ENCODE measurements around the gene MAOA.
"Not testable (repeated sequence)": the region's sequence is repeated elsewhere in the genome, so short reads cannot be mapped to it uniquely, and the experiment has no call there.

The MAOA gene

DNA sequence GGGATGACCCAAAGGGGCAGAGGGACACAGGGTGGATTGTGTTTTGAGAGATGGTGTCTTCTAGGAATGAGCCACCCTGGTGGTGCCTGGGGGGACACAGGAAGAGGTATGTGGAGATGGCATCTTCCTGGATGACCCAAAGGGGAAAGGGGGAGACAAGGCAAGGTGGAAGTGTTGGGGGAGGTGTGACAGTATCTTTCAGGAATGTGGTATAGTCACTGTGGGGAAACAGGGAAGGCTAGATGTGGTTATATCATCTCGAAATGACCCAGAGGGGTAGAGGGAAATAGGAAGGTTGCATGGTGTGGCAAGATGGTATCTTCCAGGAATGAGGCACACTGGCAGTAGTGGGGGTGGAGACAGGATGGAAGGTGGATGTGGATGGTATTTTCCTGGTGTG, 62.9 kb downstream of the MAOA start:
- no peaks in the 10 kb centered on the region for H3K27me3 Mint-ChIP-seq
- no peak for ATAC-seq
- H3K9me3 Mint-ChIP-seq: no peaks in the 10 kb centered on the region
- H3K4me1 Mint-ChIP-seq: no peaks in the 10 kb centered on the region
- H3K27ac Mint-ChIP-seq: no peak overlapping the region
- no peak overlapping the region for H3K4me3 Mint-ChIP-seq
- no peaks in the 10 kb centered on the region for H3K36me3 Mint-ChIP-seq

DNA sequence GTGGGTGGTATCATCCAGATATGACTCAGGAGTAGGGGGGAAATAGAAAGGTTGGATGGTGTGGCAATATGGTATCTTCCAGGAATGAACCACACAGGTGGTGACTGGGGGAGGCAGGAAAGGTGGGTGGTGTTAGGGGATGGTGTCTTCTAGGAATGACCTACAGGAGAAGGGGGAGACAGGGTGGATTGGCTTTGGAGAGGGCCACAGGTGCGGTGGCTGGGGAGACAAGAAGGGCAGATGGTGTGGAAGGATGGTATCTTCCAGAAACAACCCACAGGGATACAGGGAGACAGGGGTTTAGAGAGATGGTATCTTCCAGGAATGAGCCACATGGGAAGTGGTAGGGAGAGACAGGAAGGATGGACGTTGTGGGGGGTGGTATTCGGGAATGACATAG, 64.0 kb downstream of the MAOA start:
- Mint-ChIP-seq H3K4me1 (no peaks in the 10 kb centered on the region), H3K27me3 (no peaks in the 10 kb centered on the region), H3K36me3 (no peaks in the 10 kb centered on the region), H3K9me3 (no peaks in the 10 kb centered on the region), H3K27ac (no peak overlapping the region), H3K4me3 (no peak overlapping the region)
- no peak for ATAC-seq

DNA sequence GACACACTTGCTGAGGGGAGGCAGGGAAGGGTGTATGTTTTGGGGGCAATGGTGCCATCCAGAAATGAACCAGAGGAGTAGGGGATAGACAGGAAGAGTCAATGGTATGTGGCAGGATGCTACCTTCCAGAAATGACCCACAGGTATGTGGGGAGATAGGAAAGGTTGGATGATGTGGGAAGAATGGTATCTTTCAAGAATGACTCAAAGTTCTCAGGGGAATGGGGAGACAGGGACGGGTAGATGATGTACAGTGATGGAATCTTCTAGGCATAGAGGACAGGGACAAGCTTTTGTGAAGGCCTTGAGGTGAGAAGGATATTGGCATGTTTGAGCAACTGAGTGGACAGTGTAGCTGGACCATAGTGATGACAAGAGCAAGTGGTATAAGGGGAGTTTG, 64.9 kb downstream of the MAOA start:
- Mint-ChIP-seq H3K27me3 (no peaks in the 10 kb centered on the region), H3K27ac (no peak overlapping the region), H3K9me3 (no peaks in the 10 kb centered on the region), H3K36me3 (no peaks in the 10 kb centered on the region), H3K4me1 (no peaks in the 10 kb centered on the region), H3K4me3 (no peak overlapping the region)
- no peak for ATAC-seq

DNA sequence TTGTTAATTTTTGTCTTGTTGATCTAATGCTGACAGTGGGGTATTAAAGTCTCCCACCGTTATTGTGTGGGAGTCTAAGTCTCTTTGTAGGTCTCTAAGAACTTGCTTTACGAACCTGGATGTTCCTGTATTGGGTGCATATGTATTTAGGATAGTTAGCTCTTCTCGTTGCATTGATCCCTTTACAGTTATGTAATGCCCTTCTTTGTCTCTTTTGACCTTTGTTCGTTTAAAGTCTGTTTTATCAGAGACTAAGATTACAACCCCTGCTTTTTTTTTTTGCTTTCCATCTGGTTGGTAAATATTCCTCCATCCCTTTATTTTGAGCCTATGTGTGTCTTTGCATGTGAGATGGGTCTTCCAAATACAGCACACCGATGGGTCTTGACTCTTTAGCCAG, 69.1 kb downstream of the MAOA start:
- H3K27me3 Mint-ChIP-seq, H3K9me3 Mint-ChIP-seq, ATAC-seq, H3K27ac Mint-ChIP-seq, H3K36me3 Mint-ChIP-seq, H3K4me1 Mint-ChIP-seq, H3K4me3 Mint-ChIP-seq: not testable (repeated sequence)

DNA sequence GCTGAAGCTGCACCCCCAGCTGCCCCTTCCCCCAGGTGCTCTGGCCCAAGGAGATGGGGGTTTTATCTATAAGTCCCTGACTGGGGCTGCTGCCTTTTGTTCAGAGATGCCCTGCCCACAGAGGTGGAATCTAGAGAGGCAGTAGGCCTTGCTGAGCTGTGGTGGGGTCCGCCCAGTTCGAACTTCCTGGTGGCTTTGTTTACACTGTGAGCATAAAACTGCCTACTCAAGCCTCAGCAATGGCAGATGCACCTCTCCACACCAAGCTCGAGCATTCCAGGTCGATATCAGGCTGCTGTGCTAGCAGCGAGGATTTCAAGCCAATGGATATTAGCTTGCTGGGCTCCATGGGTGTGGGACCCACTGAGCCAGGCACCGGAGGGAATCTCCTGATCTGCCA, 71.2 kb downstream of the MAOA start:
- not testable (repeated sequence) for H3K9me3 Mint-ChIP-seq, H3K4me3 Mint-ChIP-seq, H3K4me1 Mint-ChIP-seq, H3K36me3 Mint-ChIP-seq, ATAC-seq, H3K27ac Mint-ChIP-seq, H3K27me3 Mint-ChIP-seq

DNA sequence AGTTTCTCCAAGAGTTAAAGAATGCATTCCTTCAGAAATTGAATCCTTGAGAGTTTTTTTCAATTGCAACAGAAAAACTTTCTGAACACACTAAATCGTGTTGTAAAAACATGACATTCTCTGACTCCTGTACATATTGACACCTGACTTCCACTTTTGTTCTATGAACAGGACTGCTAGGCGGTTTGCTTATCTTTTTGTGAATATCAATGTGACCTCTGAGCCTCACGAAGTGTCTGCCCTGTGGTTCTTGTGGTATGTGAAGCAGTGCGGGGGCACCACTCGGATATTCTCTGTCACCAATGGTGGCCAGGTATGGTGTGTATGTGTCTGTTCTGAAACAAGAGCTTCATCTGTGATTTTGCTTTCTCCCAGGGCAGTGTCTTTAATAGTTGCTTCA, 71.9 kb downstream of the MAOA start:
- ATAC-seq: no peak
- H3K36me3 Mint-ChIP-seq: no peaks in the 10 kb centered on the region
- H3K9me3 Mint-ChIP-seq: no peaks in the 10 kb centered on the region
- no peak overlapping the region for H3K4me3 Mint-ChIP-seq
- no peaks in the 10 kb centered on the region for H3K4me1 Mint-ChIP-seq
- no peaks in the 10 kb centered on the region for H3K27me3 Mint-ChIP-seq
- H3K27ac Mint-ChIP-seq: no peak overlapping the region

DNA sequence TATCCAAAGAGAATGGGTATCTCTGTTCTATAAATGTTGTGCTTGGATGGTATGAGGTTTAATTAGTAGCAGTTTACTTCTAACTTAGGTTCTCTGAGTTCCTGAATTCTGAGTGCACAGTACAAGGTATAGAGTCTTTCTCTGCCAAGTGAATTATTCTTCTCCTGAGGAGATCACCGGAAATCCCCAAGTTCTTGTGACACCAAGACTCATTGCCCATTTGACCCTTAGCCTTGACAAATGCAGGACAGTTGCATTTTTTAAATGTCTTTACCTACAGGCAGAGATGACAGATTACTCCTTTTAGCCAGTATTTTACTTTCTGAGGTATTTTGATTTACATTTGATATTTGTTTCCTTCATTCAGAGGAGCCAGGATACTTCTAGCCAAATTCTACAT, 72.9 kb downstream of the MAOA start:
- no peaks in the 10 kb centered on the region for H3K36me3 Mint-ChIP-seq
- ATAC-seq: no peak
- no peaks in the 10 kb centered on the region for H3K27me3 Mint-ChIP-seq
- no peaks in the 10 kb centered on the region for H3K9me3 Mint-ChIP-seq
- no peaks in the 10 kb centered on the region for H3K4me1 Mint-ChIP-seq
- no peak overlapping the region for H3K27ac Mint-ChIP-seq
- no peak overlapping the region for H3K4me3 Mint-ChIP-seq

DNA sequence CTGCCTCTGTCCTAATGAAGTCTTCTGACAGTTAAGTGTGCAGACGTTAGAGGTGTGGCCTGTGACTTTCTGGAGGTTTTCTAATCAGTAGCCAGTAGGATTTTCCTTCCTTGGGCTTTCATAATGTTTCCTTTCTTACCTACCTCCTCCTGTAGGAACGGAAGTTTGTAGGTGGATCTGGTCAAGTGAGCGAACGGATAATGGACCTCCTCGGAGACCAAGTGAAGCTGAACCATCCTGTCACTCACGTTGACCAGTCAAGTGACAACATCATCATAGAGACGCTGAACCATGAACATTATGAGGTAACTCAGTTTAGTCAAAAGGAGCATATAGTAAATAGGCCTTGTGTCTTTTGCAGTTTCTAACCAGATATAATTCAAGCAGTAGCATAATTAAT, 75.0 kb downstream of the MAOA start:
- Mint-ChIP-seq H3K27ac (no peak overlapping the region), H3K9me3 (no peaks in the 10 kb centered on the region), H3K4me3 (no peak overlapping the region), H3K27me3 (no peaks in the 10 kb centered on the region), H3K36me3 (no peaks in the 10 kb centered on the region), H3K4me1 (no peaks in the 10 kb centered on the region)
- no peak for ATAC-seq

DNA sequence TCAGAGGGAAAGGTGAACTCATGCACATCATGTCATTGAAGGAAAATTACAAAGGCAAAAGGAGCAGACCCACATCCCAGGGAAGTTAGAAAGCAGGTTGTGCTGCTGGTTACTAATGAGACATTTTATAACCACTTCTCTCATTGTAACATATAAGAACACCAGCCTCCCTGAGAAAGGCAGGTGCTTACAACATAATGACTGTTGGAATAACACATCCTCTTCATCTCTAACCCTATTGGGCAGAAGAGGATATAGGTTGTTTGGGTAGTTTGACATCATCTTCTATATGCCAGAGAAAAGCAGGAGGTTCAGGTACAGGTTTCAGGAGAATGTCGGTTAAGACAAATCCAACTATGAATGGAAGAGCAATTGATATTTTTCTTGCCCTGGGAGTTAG, 77.6 kb downstream of the MAOA start:
- no peak for ATAC-seq
- Mint-ChIP-seq H3K4me1 (no peaks in the 10 kb centered on the region), H3K4me3 (no peak overlapping the region), H3K27me3 (no peaks in the 10 kb centered on the region), H3K27ac (no peak overlapping the region), H3K9me3 (no peaks in the 10 kb centered on the region), H3K36me3 (no peaks in the 10 kb centered on the region)

DNA sequence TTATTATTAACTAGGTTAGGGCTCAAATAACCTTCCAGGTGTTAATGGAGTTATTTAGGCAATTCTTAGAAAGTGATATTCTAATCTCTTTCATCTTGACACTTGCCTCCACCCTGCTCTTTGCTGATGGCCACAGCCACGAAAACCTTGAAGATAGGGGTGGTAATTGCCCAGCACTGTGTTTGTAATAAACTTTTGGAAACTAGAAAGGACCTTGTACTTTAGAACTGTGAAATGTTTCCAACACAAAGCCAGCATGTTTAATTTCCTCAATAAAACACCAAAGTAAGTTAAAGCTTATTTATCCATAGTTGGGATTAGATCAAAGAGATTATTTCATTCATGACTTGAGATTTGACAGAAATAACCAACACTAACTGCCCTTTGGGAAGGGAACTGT, 78.3 kb downstream of the MAOA start:
- no peak for ATAC-seq
- Mint-ChIP-seq H3K9me3 (no peaks in the 10 kb centered on the region), H3K27me3 (no peaks in the 10 kb centered on the region), H3K4me3 (no peak overlapping the region), H3K27ac (no peak overlapping the region), H3K36me3 (no peaks in the 10 kb centered on the region), H3K4me1 (no peaks in the 10 kb centered on the region)

DNA sequence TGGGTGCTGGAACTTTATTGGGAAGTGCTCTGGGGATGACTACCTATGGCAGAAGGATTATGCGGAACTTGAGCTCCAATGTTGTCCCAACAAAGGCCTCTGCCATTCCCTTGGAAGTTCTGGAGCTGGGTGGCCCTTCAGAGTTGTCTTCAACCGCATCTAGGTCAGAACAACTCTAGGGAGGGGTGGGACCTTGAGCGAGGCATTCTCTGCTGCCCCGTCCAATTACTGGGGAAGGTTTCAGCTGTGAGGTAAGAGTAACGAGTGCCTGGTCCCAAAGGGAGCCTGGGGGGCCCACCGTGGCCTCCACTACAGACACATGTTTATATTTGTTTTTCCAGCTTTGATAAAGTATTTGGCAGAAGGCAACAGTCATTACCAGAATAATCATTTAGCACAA, 79.4 kb downstream of the MAOA start:
- no peaks in the 10 kb centered on the region for H3K4me1 Mint-ChIP-seq
- H3K36me3 Mint-ChIP-seq: no peaks in the 10 kb centered on the region
- ATAC-seq: no peak
- H3K4me3 Mint-ChIP-seq: no peak overlapping the region
- no peaks in the 10 kb centered on the region for H3K27me3 Mint-ChIP-seq
- H3K9me3 Mint-ChIP-seq: no peaks in the 10 kb centered on the region
- no peak overlapping the region for H3K27ac Mint-ChIP-seq

DNA sequence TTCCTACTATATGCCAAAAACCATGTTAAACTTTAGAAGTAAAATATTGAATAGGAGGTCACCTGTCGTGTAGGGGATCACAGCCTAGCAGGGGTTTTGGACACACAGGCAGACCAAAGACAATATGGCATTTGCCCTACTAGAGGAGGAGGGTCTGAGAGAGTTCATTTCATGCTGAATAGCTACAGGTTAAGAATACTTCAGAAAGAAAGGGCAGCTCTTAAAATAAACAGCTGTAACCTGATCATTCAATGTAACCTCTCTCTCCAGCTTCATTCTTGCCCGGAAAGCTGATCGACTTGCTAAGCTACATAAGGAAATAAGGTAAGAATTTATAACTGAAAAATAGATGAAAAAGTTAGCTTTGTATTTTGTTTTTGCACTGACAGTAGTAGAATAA, 79.9 kb downstream of the MAOA start:
- Mint-ChIP-seq H3K9me3 (no peaks in the 10 kb centered on the region), H3K4me1 (no peaks in the 10 kb centered on the region), H3K36me3 (no peaks in the 10 kb centered on the region), H3K4me3 (no peak overlapping the region), H3K27me3 (no peaks in the 10 kb centered on the region), H3K27ac (no peak overlapping the region)
- no peak for ATAC-seq

DNA sequence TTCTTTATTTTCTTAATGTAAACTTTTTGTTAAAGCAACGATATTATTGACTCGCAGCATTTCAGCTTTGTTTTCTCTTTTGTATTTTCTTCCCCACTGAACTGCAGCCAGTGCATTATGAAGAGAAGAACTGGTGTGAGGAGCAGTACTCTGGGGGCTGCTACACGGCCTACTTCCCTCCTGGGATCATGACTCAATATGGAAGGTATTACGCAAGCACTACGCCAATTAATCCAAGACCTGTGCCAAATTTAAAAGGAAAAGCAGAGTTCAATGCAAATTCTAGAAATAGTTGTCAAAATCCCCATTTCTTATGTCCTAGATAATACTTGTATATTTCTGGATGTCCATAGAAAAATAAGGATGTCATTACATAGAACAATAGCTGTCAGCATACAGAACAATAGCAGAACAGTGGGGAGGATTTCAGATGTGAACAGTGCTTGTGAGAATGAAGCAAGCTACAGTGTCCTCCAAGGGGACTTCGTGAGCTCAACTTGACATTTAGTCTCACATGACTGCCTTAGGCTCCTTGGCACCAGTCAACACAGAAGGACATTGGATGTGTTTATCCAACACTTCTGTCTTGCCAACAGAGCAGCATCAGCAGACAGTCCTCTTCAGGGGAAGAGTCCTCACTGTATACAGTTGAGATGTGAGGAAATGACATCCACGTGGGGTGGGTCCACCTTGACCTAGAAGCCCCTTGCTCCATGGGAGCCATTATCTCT, 85.9 kb downstream of the MAOA start:
- Mint-ChIP-seq H3K27me3 (no peaks in the 10 kb centered on the region), H3K27ac (no peak overlapping the region), H3K4me1 (no peaks in the 10 kb centered on the region), H3K4me3 (no peak overlapping the region), H3K9me3 (no peaks in the 10 kb centered on the region), H3K36me3 (no peaks in the 10 kb centered on the region)
- ATAC-seq: no peak

DNA sequence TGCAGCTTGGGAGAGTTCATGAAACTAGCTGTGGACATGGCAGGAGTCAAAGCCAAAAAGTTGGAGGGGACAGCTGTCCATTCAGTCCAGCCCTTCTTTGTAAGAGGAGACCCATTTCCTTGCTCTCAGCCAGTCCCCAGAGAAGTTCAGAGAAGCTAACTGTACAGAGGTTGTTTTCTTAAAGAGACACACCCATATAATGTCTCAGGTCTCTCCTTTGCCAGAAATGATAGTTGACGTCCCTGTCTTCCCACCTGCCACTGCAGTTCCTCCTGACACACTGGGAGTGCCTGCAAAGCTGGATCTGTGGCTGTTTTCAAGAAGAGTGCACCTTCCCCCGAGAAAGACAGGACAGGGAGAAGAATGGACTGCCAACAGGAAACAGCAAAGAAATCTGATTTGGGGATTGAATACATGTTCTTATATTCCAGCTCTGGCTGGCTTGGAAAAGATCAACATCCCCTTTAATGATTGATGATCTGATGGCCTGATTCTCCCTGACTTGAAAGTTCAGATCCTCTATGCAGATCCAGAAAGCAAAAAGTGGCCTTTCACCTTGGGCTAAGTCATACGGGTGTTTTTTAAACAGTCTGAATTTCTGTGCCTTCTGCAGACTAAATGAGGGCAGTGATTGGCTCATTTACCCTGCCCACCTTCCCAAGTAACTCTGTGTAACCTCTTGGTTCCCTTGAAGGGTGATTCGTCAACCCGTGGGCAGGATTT, 87.2 kb downstream of the MAOA start:
- Mint-ChIP-seq H3K4me3 (no peak overlapping the region), H3K36me3 (no peaks in the 10 kb centered on the region), H3K4me1 (no peaks in the 10 kb centered on the region), H3K9me3 (no peaks in the 10 kb centered on the region), H3K27me3 (no peaks in the 10 kb centered on the region), H3K27ac (no peak overlapping the region)
- no peak for ATAC-seq

DNA sequence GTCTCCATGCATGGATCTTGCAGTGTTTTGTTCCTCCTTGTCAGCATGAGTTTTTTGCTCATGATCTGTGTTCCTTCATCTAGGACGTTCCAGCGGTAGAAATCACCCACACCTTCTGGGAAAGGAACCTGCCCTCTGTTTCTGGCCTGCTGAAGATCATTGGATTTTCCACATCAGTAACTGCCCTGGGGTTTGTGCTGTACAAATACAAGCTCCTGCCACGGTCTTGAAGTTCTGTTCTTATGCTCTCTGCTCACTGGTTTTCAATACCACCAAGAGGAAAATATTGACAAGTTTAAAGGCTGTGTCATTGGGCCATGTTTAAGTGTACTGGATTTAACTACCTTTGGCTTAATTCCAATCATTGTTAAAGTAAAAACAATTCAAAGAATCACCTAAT, 88.2 kb downstream of the MAOA start:
- ATAC-seq: no peak
- no peaks in the 10 kb centered on the region for H3K36me3 Mint-ChIP-seq
- H3K4me3 Mint-ChIP-seq: no peak overlapping the region
- H3K27ac Mint-ChIP-seq: no peak overlapping the region
- H3K27me3 Mint-ChIP-seq: no peaks in the 10 kb centered on the region
- no peaks in the 10 kb centered on the region for H3K4me1 Mint-ChIP-seq
- H3K9me3 Mint-ChIP-seq: no peaks in the 10 kb centered on the region

DNA sequence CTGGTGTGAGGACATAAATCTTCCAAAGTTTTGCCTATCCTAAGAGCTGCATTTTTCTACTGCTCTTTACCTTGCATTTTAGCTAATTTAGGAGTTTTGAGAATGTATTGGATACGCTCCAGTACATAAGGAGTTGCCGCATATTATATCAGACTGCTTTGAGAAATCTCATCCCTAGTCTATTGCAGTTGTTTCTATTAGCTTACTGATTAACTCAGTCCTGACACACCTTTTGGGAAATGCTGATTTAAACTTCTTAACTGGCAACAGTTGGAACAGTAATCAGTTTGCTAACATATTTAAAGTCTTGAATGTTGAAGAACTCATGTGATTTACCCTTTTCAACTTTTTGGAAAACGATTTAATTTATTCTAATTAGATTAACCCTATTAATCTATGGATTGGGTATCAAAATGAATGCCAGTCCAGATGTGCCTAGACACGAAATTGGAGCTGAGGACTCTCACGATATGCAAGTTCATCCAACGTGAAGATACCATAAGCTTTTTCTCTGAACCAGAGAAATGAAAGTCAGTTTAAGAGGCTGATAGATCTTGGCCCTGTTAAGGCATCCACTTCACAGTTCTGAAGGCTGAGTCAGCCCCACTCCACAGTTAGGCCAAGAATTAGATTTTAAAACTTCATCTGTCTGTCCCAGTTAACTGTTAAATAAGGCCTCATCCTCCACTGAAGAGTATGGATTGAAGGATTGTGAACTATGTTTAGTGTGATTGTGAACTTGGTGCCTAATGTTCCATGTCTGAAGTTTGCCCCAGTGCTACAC, 90.0 kb downstream of the MAOA start:
- Mint-ChIP-seq H3K4me1 (peaks cover 6% of the 10 kb centered on the region), H3K9me3 (no peaks in the 10 kb centered on the region), H3K27ac (no peak overlapping the region), H3K4me3 (no peak overlapping the region), H3K36me3 (no peaks in the 10 kb centered on the region), H3K27me3 (no peaks in the 10 kb centered on the region)
- ATAC-seq: no peak

All from stimulated activated memory B cell treated with anti-CD40 and anti-IgM and Interleukin-4, amounts not matched to agents 10 μg/mL and 1 μg/mL and 100 μg/mL, for 72 hours (primary cell).